Smooth muscle cell of the brain vasculature (primary cell): ENCODE results near the gene CYP4F2.
"Not testable (repeated sequence)": the region's sequence is repeated elsewhere in the genome, so short reads cannot be mapped to it uniquely, and the experiment has no call there.

Experiments
- DNase-seq: peaks from one replicate; pipeline ENCODE4 v3.0.0-alpha.2; 2012; ENCODE audit warnings: low read depth, low spot score

The CYP4F2 gene

GRCh38 chr19:15900032-15900431 is 2.2 kb upstream of the CYP4F2 start:
- not testable (repeated sequence) for DNase-seq

GRCh38 chr19:15899561-15899960 is 1.7 kb upstream of the CYP4F2 start:
- DNase-seq = not testable (repeated sequence)

- no peak for DNase-seq
Observed at GRCh38 chr19:15897026-15897737, 692 bp downstream of the CYP4F2 start.

GRCh38 chr19:15895876-15896430 is 1.9 kb downstream of the CYP4F2 start:
- DNase-seq = no peak

- no peak for DNase-seq
Observed at GRCh38 chr19:15894359-15894758, 3.5 kb downstream of the CYP4F2 start.

GRCh38 chr19:15893477-15893876 is 4.4 kb downstream of the CYP4F2 start:
- no peak for DNase-seq

GRCh38 chr19:15892012-15892411 is 5.9 kb downstream of the CYP4F2 start:
- DNase-seq = no peak

- no peak for DNase-seq
Observed at GRCh38 chr19:15891434-15891833, 6.4 kb downstream of the CYP4F2 start.

GRCh38 chr19:15889339-15889738 is 8.5 kb downstream of the CYP4F2 start:
- not testable (repeated sequence) for DNase-seq

GRCh38 chr19:15885919-15886318 is 12.0 kb downstream of the CYP4F2 start:
- no peak for DNase-seq

- DNase-seq = no peak
Observed at GRCh38 chr19:15885167-15885566, 12.7 kb downstream of the CYP4F2 start.

- not testable (repeated sequence) for DNase-seq
Observed at GRCh38 chr19:15883329-15883728, 14.5 kb downstream of the CYP4F2 start.

GRCh38 chr19:15874821-15875474 is 22.9 kb downstream of the CYP4F2 start:
- no peak for DNase-seq

GRCh38 chr19:15873771-15874170 is 24.1 kb downstream of the CYP4F2 start:
- not testable (repeated sequence) for DNase-seq

- no peak for DNase-seq
Observed at GRCh38 chr19:15871570-15871969, 26.3 kb downstream of the CYP4F2 start.

- no peak for DNase-seq
Observed at GRCh38 chr19:15869873-15870272, 28.0 kb downstream of the CYP4F2 start.

- no peak for DNase-seq
Observed at GRCh38 chr19:15869109-15869555, 28.7 kb downstream of the CYP4F2 start.

- no peak for DNase-seq
Observed at GRCh38 chr19:15866636-15867035, 31.2 kb downstream of the CYP4F2 start.

- DNase-seq = no peak
Observed at GRCh38 chr19:15864824-15865223, 33.0 kb downstream of the CYP4F2 start.

GRCh38 chr19:15863272-15863671 is 34.6 kb downstream of the CYP4F2 start:
- no peak for DNase-seq

- DNase-seq = no peak
Observed at GRCh38 chr19:15862444-15862843, 35.4 kb downstream of the CYP4F2 start.

GRCh38 chr19:15860522-15860921 is 37.4 kb downstream of the CYP4F2 start:
- no peak for DNase-seq

- DNase-seq = no peak
Observed at GRCh38 chr19:15859187-15859586, 38.7 kb downstream of the CYP4F2 start.
